ENCODE data around the gene SLC25A22.

Gene SLC25A22

GRCh38 chr11:803467-803742 lies 5.3 kb upstream of the SLC25A22 start:
- Histone ChIP-seq H3K36me3 (replicated peaks) (peaks cover 13% of the 10 kb centered on the region), H3K4me3 (ENCODE audit: low read depth, low read length) (no peak overlapping the region), H3K27me3 (replicated peaks) (no peaks in the 10 kb centered on the region), H3K27ac (no peak overlapping the region)
- in situ Hi-C loops (cut with HindIII; ENCODE audit: low pct_ligation_motif_present, low sequenced_read_pairs): no loop called here
- no peak for TF ChIP-seq CTCF (IDR thresholded peaks at IDR 0.05; ENCODE audit: low read depth, low read length, missing control alignments)
- DNase-seq: no peak

- Histone ChIP-seq H3K27me3 (replicated peaks) (no peaks in the 10 kb centered on the region), H3K36me3 (replicated peaks) (peaks cover 13% of the 10 kb centered on the region), H3K4me3 (ENCODE audit: low read depth, low read length) (no peak overlapping the region), H3K27ac (no peak overlapping the region)
- no peak for TF ChIP-seq CTCF (IDR thresholded peaks at IDR 0.05; ENCODE audit: low read depth, low read length, missing control alignments)
- no peak for DNase-seq
- in situ Hi-C loops (cut with HindIII; ENCODE audit: low pct_ligation_motif_present, low sequenced_read_pairs): no loop called here
Measured at GRCh38 chr11:802693-803466, 4.8 kb upstream of the SLC25A22 start.

- no peak for TF ChIP-seq CTCF (IDR thresholded peaks at IDR 0.05; ENCODE audit: low read depth, low read length, missing control alignments)
- Histone ChIP-seq H3K27me3 (replicated peaks) (no peaks in the 10 kb centered on the region), H3K36me3 (replicated peaks) (peaks cover 13% of the 10 kb centered on the region), H3K27ac (no peak overlapping the region), H3K4me3 (ENCODE audit: low read depth, low read length) (no peak overlapping the region)
- no peak for DNase-seq
- in situ Hi-C loops (cut with HindIII; ENCODE audit: low pct_ligation_motif_present, low sequenced_read_pairs): no loop called here
Measured at GRCh38 chr11:802018-802617, 4.0 kb upstream of the SLC25A22 start.

- in situ Hi-C loops (cut with HindIII; ENCODE audit: low pct_ligation_motif_present, low sequenced_read_pairs): no loop called here
- Histone ChIP-seq H3K4me3 (ENCODE audit: low read depth, low read length) (no peak overlapping the region), H3K36me3 (replicated peaks) (peaks cover 13% of the 10 kb centered on the region)
Measured at GRCh38 chr11:801097-801780, 3.2 kb upstream of the SLC25A22 start.

GRCh38 chr11:800473-800872 lies 2.4 kb upstream of the SLC25A22 start:
- DNase-seq: no peak
- H3K27ac ChIP-seq: no peak overlapping the region
- in situ Hi-C loops (cut with HindIII; ENCODE audit: low pct_ligation_motif_present, low sequenced_read_pairs): no loop called here
- H3K27me3 ChIP-seq (replicated peaks): no peaks in the 10 kb centered on the region
- no peak overlapping the region for H3K4me3 ChIP-seq (ENCODE audit: low read depth, low read length)
- TF ChIP-seq CTCF (IDR thresholded peaks at IDR 0.05; ENCODE audit: low read depth, low read length, missing control alignments): no peak
- peaks cover 13% of the 10 kb centered on the region for H3K36me3 ChIP-seq (replicated peaks)

More at GRCh38 chr11:801097-801780, 3.2 kb upstream of the SLC25A22 start:
- H3K27ac ChIP-seq: no peak overlapping the region
- no peak for TF ChIP-seq CTCF (IDR thresholded peaks at IDR 0.05; ENCODE audit: low read depth, low read length, missing control alignments)
- no peaks in the 10 kb centered on the region for H3K27me3 ChIP-seq (replicated peaks)
- DNase-seq: no peak

All from brain microvascular endothelial cell (primary cell).